ENCODE data around the gene YIPF3.

DNA sequence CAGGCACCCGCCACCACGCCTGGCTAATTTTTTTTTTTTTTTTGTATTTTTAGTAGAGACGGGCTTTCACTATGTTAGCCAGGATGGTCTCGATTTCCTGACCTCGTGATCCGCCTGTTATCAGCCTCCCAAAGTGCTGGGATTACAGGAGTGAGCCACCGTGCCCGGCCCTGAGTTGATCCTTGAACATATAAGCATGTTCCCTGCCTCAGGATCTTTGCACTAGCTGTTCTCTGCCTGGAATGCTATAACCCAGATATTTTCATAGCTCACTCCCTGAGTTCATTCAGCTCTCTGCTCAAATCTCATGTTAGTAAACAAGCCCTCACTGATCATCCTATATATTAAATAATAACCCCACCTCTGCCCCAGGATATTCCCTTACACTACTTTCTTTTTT lies 52.4 kb downstream of the YIPF3 start:
- no peak for TF ChIP-seq POLR2A (IDR thresholded peaks at IDR 0.05)
- TF ChIP-seq, protein P1, sequence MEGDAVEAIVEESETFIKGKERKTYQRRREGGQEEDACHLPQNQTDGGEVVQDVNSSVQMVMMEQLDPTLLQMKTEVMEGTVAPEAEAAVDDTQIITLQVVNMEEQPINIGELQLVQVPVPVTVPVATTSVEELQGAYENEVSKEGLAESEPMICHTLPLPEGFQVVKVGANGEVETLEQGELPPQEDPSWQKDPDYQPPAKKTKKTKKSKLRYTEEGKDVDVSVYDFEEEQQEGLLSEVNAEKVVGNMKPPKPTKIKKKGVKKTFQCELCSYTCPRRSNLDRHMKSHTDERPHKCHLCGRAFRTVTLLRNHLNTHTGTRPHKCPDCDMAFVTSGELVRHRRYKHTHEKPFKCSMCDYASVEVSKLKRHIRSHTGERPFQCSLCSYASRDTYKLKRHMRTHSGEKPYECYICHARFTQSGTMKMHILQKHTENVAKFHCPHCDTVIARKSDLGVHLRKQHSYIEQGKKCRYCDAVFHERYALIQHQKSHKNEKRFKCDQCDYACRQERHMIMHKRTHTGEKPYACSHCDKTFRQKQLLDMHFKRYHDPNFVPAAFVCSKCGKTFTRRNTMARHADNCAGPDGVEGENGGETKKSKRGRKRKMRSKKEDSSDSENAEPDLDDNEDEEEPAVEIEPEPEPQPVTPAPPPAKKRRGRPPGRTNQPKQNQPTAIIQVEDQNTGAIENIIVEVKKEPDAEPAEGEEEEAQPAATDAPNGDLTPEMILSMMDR (IDR thresholded peaks at IDR 0.05), result no peak

Measured in vagina (tissue), 2 donors.